Measurements from ENCODE around the gene DLG1.

DNA sequence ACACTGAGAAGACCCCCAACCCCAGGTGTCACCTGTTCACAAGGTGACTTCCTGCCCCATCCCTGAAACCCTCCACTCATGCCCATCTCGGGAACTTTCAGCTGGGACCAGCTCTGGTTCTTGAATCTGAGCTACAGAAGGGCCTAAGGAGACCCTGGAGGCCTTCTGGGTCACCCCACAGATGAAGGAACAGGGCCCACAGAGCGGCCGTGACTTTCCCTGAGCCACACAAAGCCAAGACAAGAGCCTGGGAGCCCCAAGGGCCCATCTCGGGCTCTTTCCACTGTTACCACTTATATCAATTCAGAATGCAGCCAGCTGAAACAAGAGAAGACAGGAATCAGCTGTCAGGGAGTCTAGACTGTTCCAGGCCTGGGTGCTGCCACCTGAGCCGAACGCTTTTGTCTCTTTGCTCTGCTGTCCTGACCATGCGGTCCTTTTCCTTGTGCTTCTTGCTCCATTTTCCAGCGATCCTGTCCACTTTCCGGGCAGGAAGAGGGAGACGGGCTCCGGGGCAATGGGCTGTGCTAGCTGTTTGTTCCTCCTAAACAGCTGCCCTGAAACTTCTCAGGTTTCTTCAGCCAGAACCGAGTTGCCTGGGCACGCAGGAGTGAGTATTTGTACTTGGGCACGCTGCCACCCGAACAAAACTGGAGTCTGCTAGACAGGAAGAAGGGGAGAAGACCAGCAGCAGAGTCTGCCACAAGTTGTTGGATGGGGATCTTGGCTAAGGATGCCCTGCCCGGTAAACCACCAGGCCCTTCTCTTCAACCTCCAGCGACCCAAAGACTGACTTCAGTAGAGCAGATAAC lies 301.8 kb downstream of the DLG1 start:
- TF ChIP-seq, protein P1, sequence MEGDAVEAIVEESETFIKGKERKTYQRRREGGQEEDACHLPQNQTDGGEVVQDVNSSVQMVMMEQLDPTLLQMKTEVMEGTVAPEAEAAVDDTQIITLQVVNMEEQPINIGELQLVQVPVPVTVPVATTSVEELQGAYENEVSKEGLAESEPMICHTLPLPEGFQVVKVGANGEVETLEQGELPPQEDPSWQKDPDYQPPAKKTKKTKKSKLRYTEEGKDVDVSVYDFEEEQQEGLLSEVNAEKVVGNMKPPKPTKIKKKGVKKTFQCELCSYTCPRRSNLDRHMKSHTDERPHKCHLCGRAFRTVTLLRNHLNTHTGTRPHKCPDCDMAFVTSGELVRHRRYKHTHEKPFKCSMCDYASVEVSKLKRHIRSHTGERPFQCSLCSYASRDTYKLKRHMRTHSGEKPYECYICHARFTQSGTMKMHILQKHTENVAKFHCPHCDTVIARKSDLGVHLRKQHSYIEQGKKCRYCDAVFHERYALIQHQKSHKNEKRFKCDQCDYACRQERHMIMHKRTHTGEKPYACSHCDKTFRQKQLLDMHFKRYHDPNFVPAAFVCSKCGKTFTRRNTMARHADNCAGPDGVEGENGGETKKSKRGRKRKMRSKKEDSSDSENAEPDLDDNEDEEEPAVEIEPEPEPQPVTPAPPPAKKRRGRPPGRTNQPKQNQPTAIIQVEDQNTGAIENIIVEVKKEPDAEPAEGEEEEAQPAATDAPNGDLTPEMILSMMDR (IDR thresholded peaks at IDR 0.05; ENCODE audit: low read depth, low read length, missing input control): no peak
- TF ChIP-seq TAF1 (conservative IDR thresholded peaks at IDR 0.05) (no peak), FOXA1 (IDR thresholded peaks at IDR 0.05) (no peak), RAD21 (IDR thresholded peaks at IDR 0.05) (no peak), EGR1 (IDR thresholded peaks at IDR 0.05; ENCODE audit: low read depth in 2 of 2) (no peak), YY1 (IDR thresholded peaks at IDR 0.05) (no peak), JUND (IDR thresholded peaks at IDR 0.05) (no peak)
- TF ChIP-seq, protein P2, sequence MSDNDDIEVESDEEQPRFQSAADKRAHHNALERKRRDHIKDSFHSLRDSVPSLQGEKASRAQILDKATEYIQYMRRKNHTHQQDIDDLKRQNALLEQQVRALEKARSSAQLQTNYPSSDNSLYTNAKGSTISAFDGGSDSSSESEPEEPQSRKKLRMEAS (IDR thresholded peaks at IDR 0.05): no peak
- TF ChIP-seq, protein P3, sequence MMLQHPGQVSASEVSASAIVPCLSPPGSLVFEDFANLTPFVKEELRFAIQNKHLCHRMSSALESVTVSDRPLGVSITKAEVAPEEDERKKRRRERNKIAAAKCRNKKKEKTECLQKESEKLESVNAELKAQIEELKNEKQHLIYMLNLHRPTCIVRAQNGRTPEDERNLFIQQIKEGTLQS (IDR thresholded peaks at IDR 0.05): no peak
- TF ChIP-seq, protein P4, sequence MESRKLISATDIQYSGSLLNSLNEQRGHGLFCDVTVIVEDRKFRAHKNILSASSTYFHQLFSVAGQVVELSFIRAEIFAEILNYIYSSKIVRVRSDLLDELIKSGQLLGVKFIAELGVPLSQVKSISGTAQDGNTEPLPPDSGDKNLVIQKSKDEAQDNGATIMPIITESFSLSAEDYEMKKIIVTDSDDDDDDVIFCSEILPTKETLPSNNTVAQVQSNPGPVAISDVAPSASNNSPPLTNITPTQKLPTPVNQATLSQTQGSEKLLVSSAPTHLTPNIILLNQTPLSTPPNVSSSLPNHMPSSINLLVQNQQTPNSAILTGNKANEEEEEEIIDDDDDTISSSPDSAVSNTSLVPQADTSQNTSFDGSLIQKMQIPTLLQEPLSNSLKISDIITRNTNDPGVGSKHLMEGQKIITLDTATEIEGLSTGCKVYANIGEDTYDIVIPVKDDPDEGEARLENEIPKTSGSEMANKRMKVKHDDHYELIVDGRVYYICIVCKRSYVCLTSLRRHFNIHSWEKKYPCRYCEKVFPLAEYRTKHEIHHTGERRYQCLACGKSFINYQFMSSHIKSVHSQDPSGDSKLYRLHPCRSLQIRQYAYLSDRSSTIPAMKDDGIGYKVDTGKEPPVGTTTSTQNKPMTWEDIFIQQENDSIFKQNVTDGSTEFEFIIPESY (IDR thresholded peaks at IDR 0.05): no peak
- TF ChIP-seq, protein P5, sequence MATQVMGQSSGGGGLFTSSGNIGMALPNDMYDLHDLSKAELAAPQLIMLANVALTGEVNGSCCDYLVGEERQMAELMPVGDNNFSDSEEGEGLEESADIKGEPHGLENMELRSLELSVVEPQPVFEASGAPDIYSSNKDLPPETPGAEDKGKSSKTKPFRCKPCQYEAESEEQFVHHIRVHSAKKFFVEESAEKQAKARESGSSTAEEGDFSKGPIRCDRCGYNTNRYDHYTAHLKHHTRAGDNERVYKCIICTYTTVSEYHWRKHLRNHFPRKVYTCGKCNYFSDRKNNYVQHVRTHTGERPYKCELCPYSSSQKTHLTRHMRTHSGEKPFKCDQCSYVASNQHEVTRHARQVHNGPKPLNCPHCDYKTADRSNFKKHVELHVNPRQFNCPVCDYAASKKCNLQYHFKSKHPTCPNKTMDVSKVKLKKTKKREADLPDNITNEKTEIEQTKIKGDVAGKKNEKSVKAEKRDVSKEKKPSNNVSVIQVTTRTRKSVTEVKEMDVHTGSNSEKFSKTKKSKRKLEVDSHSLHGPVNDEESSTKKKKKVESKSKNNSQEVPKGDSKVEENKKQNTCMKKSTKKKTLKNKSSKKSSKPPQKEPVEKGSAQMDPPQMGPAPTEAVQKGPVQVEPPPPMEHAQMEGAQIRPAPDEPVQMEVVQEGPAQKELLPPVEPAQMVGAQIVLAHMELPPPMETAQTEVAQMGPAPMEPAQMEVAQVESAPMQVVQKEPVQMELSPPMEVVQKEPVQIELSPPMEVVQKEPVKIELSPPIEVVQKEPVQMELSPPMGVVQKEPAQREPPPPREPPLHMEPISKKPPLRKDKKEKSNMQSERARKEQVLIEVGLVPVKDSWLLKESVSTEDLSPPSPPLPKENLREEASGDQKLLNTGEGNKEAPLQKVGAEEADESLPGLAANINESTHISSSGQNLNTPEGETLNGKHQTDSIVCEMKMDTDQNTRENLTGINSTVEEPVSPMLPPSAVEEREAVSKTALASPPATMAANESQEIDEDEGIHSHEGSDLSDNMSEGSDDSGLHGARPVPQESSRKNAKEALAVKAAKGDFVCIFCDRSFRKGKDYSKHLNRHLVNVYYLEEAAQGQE (IDR thresholded peaks at IDR 0.05): no peak

All from liver (tissue), 3 donors.